Left ventricle myocardium inferior (tissue), 1 donor: Measurements from ENCODE around the gene RPL12. TPM values are rescaled to one million over a fixed set of nuclear protein-coding genes. Genes with fewer than 3 reads are reported as not detected.

Experiments
- DNase-seq: peaks from one replicate; pipeline ENCODE4 v3.0.0-alpha.2; 2020
- H3K27ac ChIP-seq: fragments of 200-600 bp; replicated peaks from 2 replicates; pipeline ENCODE4 v1.8.0; 2021
- H3K27me3 ChIP-seq: fragments of 200-600 bp; 2 replicates; pipeline ENCODE4 v1.8.0; 2021; ENCODE audit warnings: low read depth
- H3K36me3 ChIP-seq: fragments of 200-600 bp; 2 replicates; pipeline ENCODE4 v1.8.0; 2021
- H3K4me1 ChIP-seq: fragments of 200-600 bp; 2 replicates; pipeline ENCODE4 v1.8.0; 2021
- H3K4me3 ChIP-seq: fragments of 200-600 bp; 2 replicates; pipeline ENCODE4 v1.8.0; 2021; ENCODE audit warnings: mild to moderate bottlenecking, moderate library complexity
- H3K9me3 ChIP-seq: fragments of 200-600 bp; replicated peaks from 2 replicates; pipeline ENCODE4 v1.8.0; 2021
- CTCF ChIP-seq: fragments of 200-600 bp; IDR thresholded peaks from 2 replicates; pipeline ENCODE4 v1.8.0; 2021; ENCODE audit warnings: antibody characterized with exemption, mild to moderate bottlenecking, borderline replicate concordance
- intact Hi-C: fragments of 100-400 bp; cut with micrococcal nuclease; formaldehyde crosslinking; loops from one replicate; pipeline ENCODE4 v1.11.0; 2022
- total RNA-seq: library from RNA; stranded (reverse); fragmentation: NEBNext Ultra II Directional; extraction: Animal tissue kit (Norgen Biotek cat#: 25700); gene quantifications from one replicate; pipeline ENCODE4 v1.2.1, GENCODE V29; 2021
- donor health status: DM: no; HTN: yes; CAD: no; lungs with severe emphysema.

Gene RPL12
- total RNA-seq, 1 donor from 2014 or later: 605 TPM

GRCh38 chr9:127491516-127491915 is 40.3 kb upstream of the RPL12 start:
- Histone ChIP-seq H3K27me3 (no peaks in the 10 kb centered on the region), H3K4me3 (no peak overlapping the region), H3K27ac (peak overlapping the region; percentile 94), H3K4me1 (peaks cover 38% of the 10 kb centered on the region), H3K36me3 (peaks cover 90% of the 10 kb centered on the region), H3K9me3 (no peaks in the 10 kb centered on the region)
- TF ChIP-seq CTCF: no peak
- intact Hi-C loops: no loop called here
- no peak for DNase-seq

GRCh38 chr9:127490535-127491230 is 39.5 kb upstream of the RPL12 start:
- TF ChIP-seq CTCF: no peak
- intact Hi-C loops: no loop called here

GRCh38 chr9:127489471-127490115 is 38.4 kb upstream of the RPL12 start:
- no peak overlapping the region for H3K4me3 ChIP-seq
- H3K27me3 ChIP-seq: no peaks in the 10 kb centered on the region
- no peak for DNase-seq
- no peaks in the 10 kb centered on the region for H3K9me3 ChIP-seq
- TF ChIP-seq CTCF: no peak
- peaks cover 95% of the 10 kb centered on the region for H3K36me3 ChIP-seq
- no peak overlapping the region for H3K27ac ChIP-seq
- intact Hi-C loops: no loop called here
- peaks cover 21% of the 10 kb centered on the region for H3K4me1 ChIP-seq

More at GRCh38 chr9:127490535-127491230, 39.5 kb upstream of the RPL12 start:
- Histone ChIP-seq H3K9me3 (no peaks in the 10 kb centered on the region), H3K27ac (no peak overlapping the region), H3K4me1 (peaks cover 32% of the 10 kb centered on the region), H3K4me3 (no peak overlapping the region), H3K27me3 (no peaks in the 10 kb centered on the region), H3K36me3 (peaks cover 90% of the 10 kb centered on the region)
- no peak for DNase-seq

- TF ChIP-seq CTCF: no peak
- peaks cover 97% of the 10 kb centered on the region for H3K36me3 ChIP-seq
- no peak overlapping the region for H3K4me3 ChIP-seq
- H3K27me3 ChIP-seq: no peaks in the 10 kb centered on the region
- H3K27ac ChIP-seq: no peak overlapping the region
- peaks cover 14% of the 10 kb centered on the region for H3K4me1 ChIP-seq
- intact Hi-C loops: no loop called here
- DNase-seq: no peak
- H3K9me3 ChIP-seq: no peaks in the 10 kb centered on the region
These were observed 37.7 kb upstream of the RPL12 start for GRCh38 chr9:127488946-127489345.

- no peak for TF ChIP-seq CTCF
- no peak overlapping the region for H3K4me3 ChIP-seq
- intact Hi-C loops: no loop called here
- H3K9me3 ChIP-seq: no peaks in the 10 kb centered on the region
- H3K4me1 ChIP-seq: no peaks in the 10 kb centered on the region
- H3K36me3 ChIP-seq: peaks cover 97% of the 10 kb centered on the region
- no peak overlapping the region for H3K27ac ChIP-seq
- H3K27me3 ChIP-seq: no peaks in the 10 kb centered on the region
- no peak for DNase-seq
These were observed 34.8 kb upstream of the RPL12 start for GRCh38 chr9:127485995-127486394.
